HUES64 (cell line): ENCODE measurements around the gene SENP5.

Experiments used
- H3K27ac ChIP-seq: 2 replicates; pipeline ENCODE4 v1.7.0; 2013; ENCODE audit warnings: low read depth, low read length, inconsistent platforms
- H3K27me3 ChIP-seq: 2 replicates; pipeline ENCODE4 v1.6.1; 2013; ENCODE audit warnings: mild to moderate bottlenecking, low read length; ENCODE audit not compliant: insufficient read depth
- H3K36me3 ChIP-seq: 2 replicates; pipeline ENCODE4 v1.6.1; 2013; ENCODE audit warnings: mild to moderate bottlenecking, low read length; ENCODE audit not compliant: insufficient read depth
- H3K4me1 ChIP-seq: 2 replicates; pipeline ENCODE4 v1.6.1; 2013; ENCODE audit warnings: mild to moderate bottlenecking, low read length, moderate library complexity; ENCODE audit not compliant: insufficient read depth
- H3K4me3 ChIP-seq: 2 replicates; pipeline ENCODE4 v1.5.1; 2013; ENCODE audit warnings: mild to moderate bottlenecking, low read length, moderate library complexity
- H3K9ac ChIP-seq: 2 replicates; pipeline ENCODE4 v1.6.1; 2013; ENCODE audit warnings: mild to moderate bottlenecking, low read depth, low read length
- H3K9me3 ChIP-seq: 2 replicates; pipeline ENCODE4 v1.6.1; 2013; ENCODE audit warnings: low read depth, low read length; ENCODE audit not compliant: insufficient read depth
- WGBS: fragments of 150-250, 120-280 bp; methylation state at CpG from one replicate; pipeline ENCODE4 v1.1.7; 2013; ENCODE audit warnings: missing lambda C conversion rate; 5-methylcytosine and 5-hydroxymethylcytosine counted together

Gene SENP5

GRCh38 chr3:196920733-196921132, 53.0 kb downstream of the SENP5 start:
- no peak overlapping the region for H3K4me3 ChIP-seq
- peaks cover 3% of the 10 kb centered on the region; the same call in 1 of the 2 replicates for H3K9me3 ChIP-seq
- 94% methylated on average over 2 of the region's 2 CpGs for WGBS
- H3K36me3 ChIP-seq = peaks cover 22% of the 10 kb centered on the region
- H3K27me3 ChIP-seq = no peaks in the 10 kb centered on the region
- H3K4me1 ChIP-seq = no peaks in the 10 kb centered on the region
- H3K9ac ChIP-seq = no peak overlapping the region
- H3K27ac ChIP-seq = no peak overlapping the region

GRCh38 chr3:196927571-196928453, 60.1 kb downstream of the SENP5 start:
- Histone ChIP-seq H3K27me3 (no peaks in the 10 kb centered on the region), H3K9me3 (no peaks in the 10 kb centered on the region), H3K4me1 (no peaks in the 10 kb centered on the region; the same call in 1 of the 2 replicates), H3K36me3 (peaks cover 52% of the 10 kb centered on the region), H3K9ac (no peak overlapping the region), H3K4me3 (no peak overlapping the region), H3K27ac (no peak overlapping the region)
- 93% methylated on average over 7 of the region's 7 CpGs for WGBS

- H3K9me3 ChIP-seq = no peaks in the 10 kb centered on the region
- H3K4me3 ChIP-seq = no peak overlapping the region
- no peaks in the 10 kb centered on the region; the same call in 1 of the 2 replicates for H3K4me1 ChIP-seq
- H3K27ac ChIP-seq = no peak overlapping the region
- H3K9ac ChIP-seq = no peak overlapping the region
- WGBS = 97% methylated on average over 2 of the region's 4 CpGs
- peaks cover 73% of the 10 kb centered on the region for H3K36me3 ChIP-seq
- no peaks in the 10 kb centered on the region for H3K27me3 ChIP-seq
These were observed 63.4 kb downstream of the SENP5 start for GRCh38 chr3:196931157-196931556.

- 95% methylated on average over 12 of the region's 12 CpGs for WGBS
- Histone ChIP-seq H3K9ac (no peak overlapping the region), H3K9me3 (no peaks in the 10 kb centered on the region), H3K4me1 (no peaks in the 10 kb centered on the region; the same call in 1 of the 2 replicates), H3K27ac (no peak overlapping the region), H3K36me3 (peaks cover 82% of the 10 kb centered on the region), H3K27me3 (no peaks in the 10 kb centered on the region), H3K4me3 (no peak overlapping the region)
These were observed 64.3 kb downstream of the SENP5 start for GRCh38 chr3:196931828-196932587.

GRCh38 chr3:196932600-196932999, 64.9 kb downstream of the SENP5 start:
- Histone ChIP-seq H3K4me3 (no peak overlapping the region), H3K4me1 (no peaks in the 10 kb centered on the region; the same call in 1 of the 2 replicates), H3K36me3 (peaks cover 88% of the 10 kb centered on the region), H3K9me3 (no peaks in the 10 kb centered on the region), H3K27ac (no peak overlapping the region), H3K27me3 (no peaks in the 10 kb centered on the region), H3K9ac (no peak overlapping the region)
- WGBS = 89% methylated on average over 3 of the region's 3 CpGs

GRCh38 chr3:196936288-196936687, 68.6 kb downstream of the SENP5 start:
- Histone ChIP-seq H3K27ac (no peak overlapping the region), H3K36me3 (peaks cover 87% of the 10 kb centered on the region), H3K9ac (no peak overlapping the region), H3K4me3 (no peak overlapping the region), H3K4me1 (0 out of 2 replicates have a peak, but pooled peaks cover 3% of the 10 kb centered on the region), H3K27me3 (no peaks in the 10 kb centered on the region), H3K9me3 (no peaks in the 10 kb centered on the region)
- 97% methylated on average over 3 of the region's 3 CpGs for WGBS

- Histone ChIP-seq H3K9me3 (no peaks in the 10 kb centered on the region), H3K4me1 (0 out of 2 replicates have a peak, but pooled peaks cover 3% of the 10 kb centered on the region), H3K36me3 (peaks cover 71% of the 10 kb centered on the region), H3K4me3 (no peak overlapping the region), H3K27me3 (no peaks in the 10 kb centered on the region), H3K27ac (no peak overlapping the region; the same call in 1 of the 2 replicates), H3K9ac (no peak overlapping the region)
- WGBS = 93% methylated on average over 2 of the region's 2 CpGs
These were observed 70.4 kb downstream of the SENP5 start for GRCh38 chr3:196938124-196938523.

- H3K9ac ChIP-seq = no peak overlapping the region
- H3K4me3 ChIP-seq = no peak overlapping the region
- no peaks in the 10 kb centered on the region for H3K9me3 ChIP-seq
- peaks cover 68% of the 10 kb centered on the region for H3K36me3 ChIP-seq
- WGBS = 94% methylated on average over 5 of the region's 5 CpGs
- H3K4me1 ChIP-seq = peaks cover 7% of the 10 kb centered on the region; the same call in 1 of the 2 replicates
- no peaks in the 10 kb centered on the region for H3K27me3 ChIP-seq
- no peak overlapping the region for H3K27ac ChIP-seq
These were observed 70.9 kb downstream of the SENP5 start for GRCh38 chr3:196938576-196938975.

GRCh38 chr3:196941729-196942225, 74.1 kb downstream of the SENP5 start:
- Histone ChIP-seq H3K9ac (peak overlapping the region; percentile 95), H3K27me3 (no peaks in the 10 kb centered on the region), H3K4me3 (peak overlapping the region; percentile 95), H3K9me3 (no peaks in the 10 kb centered on the region), H3K36me3 (peaks cover 39% of the 10 kb centered on the region), H3K27ac (peak overlapping the region; percentile 99), H3K4me1 (peaks cover 10% of the 10 kb centered on the region; the same call in 1 of the 2 replicates)
- under 1% methylated on average over 31 of the region's 31 CpGs for WGBS

GRCh38 chr3:196942226-196942914, 74.7 kb downstream of the SENP5 start, which contains the start of gene NCBP2:
TSS of gene NCBP2 (minus strand) at chr3:196942528. CDS start at chr3:196942503, 25 bp downstream.
- H3K36me3 ChIP-seq = peaks cover 33% of the 10 kb centered on the region
- peaks cover 10% of the 10 kb centered on the region; the same call in 1 of the 2 replicates for H3K4me1 ChIP-seq
- H3K9ac ChIP-seq = peak within 1 kb of the TSS; percentile 95
- under 1% methylated on average over 77 of the region's 77 CpGs for WGBS
- H3K27me3 ChIP-seq = no peaks in the 10 kb centered on the region
- H3K9me3 ChIP-seq = no peaks in the 10 kb centered on the region
- peak within 1 kb of the TSS; percentile 99 for H3K27ac ChIP-seq
- peak within 1 kb of the TSS; percentile 95 for H3K4me3 ChIP-seq
